ENCODE results near the gene VAV2.

Gene VAV2

DNA sequence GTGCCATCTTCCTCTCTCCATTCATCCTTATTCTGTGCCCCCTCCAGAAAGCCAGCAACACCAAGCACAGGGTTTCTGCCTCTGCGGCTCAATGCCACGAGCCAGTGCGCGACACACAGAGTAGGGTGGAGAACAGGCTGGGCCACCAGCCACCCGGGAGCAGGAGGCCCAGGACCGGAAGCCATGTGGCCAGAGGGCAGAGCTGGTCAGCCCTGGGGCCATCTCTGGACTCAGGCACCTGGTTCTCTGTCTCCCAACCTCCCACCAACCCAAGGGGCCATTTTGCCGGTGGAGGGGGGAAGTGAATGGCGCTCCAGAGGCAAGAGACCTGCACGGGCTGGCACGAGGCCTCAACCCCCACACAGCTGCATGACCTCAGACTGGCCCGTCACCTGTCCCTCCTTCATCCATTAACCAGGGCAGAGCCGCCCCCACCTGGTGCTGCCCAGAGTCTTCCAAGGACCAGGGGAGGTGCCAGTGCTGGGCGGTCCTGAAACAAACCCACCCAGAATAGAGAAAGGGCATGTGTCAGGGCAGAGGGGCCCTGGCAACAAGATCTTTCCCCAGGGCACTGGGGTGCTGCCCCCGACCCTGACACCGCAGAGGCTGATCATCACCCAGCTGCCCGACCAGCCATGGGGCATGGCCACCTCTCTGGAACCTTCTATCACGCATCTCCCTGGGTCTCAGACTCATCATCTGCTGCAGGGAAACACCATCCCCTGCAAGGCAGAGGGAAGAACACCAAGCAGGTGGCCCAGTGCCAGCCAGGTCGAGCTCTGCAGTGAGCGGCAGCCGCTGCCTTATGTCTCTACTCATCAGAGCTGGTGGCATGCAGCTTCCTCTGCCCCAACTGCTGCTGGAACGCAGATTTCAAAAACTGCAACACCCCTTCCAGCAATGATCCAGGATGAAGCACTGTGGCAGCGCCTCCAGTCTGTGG lies 11.9 kb downstream of the VAV2 start:
- no peak for DNase-seq

DNA sequence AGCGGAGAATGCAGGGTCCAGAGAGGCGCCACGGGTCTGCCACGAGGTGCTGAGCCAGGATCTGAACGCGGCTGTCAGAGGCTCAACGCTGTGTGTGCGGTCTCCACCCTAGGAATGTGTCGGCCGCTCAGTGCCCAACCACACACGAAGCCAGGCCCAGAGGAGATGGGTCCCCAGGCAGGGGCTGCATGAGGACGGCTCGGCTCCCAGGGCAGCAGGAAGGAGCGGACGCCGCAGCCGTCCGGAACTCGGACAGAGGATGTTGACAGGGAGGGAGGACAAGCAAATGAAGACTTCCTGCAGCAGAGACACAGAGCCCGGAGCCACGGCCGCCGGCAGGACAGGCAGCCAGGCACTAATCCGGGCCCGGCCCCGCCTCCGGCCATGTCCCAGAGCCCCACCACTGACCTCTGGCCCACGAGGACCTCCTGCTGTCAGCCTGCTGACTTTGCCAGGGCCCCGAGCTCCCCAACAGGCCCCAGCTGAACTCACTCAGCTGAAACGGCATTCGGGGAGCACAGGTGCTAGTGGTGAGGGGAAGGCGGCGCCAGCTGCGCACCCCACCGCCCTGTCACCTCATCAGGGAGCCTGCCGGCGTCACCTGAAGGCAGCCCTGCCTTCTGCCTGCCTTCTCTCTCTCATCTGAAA lies 12.7 kb downstream of the VAV2 start:
- no peak for DNase-seq

DNA sequence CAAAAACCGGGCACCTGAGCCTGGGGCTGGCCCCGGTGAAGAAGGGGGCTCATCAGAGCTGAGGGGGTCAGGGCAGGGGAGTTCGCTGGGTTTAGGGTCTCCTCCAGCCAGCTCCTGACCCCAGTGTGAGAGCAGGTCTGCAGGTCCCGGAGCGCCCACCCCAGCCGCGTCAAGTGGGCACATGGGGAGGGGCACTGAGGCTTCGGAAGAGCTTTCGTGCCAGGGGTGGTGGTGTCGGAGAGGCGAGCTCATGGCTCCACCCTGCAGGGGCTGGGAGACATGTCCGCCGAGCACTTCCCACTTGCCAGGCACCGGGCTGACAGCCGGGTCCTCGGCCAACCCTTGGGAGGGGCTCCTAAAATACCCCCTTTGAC lies 13.2 kb downstream of the VAV2 start:
- no peak for DNase-seq

DNA sequence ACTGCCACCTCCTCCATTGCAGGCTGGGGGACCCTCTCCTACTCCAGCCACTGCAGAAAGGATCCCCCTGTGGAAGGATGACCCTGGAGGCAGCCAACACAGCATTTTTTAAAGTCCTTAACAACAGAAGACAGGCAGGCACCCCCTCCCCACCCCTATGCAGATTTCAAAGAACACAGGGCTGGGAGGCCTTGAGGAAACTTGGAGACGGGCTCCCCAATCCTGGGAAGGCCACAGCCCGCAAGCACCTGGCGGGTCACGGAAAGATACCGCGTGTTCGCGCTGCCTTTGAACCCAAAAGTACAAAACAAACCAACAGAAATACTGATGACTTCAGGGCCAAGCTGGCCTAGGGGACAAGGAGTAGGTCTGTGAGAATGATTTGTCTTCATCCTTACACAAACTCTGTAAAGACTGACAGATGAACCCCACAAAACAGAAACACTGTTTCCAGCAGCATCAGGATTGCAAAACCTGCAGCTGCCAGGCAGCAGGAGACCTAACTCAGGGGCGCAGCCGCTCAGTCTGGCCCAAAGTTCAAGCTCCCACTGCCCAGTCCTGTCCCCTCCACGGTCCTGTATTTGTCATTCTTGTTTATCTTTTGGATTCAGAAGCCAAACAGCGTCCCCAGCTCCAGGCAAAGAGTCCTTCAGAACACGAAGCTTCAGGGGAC lies 13.8 kb downstream of the VAV2 start:
- DNase-seq, result no peak

DNA sequence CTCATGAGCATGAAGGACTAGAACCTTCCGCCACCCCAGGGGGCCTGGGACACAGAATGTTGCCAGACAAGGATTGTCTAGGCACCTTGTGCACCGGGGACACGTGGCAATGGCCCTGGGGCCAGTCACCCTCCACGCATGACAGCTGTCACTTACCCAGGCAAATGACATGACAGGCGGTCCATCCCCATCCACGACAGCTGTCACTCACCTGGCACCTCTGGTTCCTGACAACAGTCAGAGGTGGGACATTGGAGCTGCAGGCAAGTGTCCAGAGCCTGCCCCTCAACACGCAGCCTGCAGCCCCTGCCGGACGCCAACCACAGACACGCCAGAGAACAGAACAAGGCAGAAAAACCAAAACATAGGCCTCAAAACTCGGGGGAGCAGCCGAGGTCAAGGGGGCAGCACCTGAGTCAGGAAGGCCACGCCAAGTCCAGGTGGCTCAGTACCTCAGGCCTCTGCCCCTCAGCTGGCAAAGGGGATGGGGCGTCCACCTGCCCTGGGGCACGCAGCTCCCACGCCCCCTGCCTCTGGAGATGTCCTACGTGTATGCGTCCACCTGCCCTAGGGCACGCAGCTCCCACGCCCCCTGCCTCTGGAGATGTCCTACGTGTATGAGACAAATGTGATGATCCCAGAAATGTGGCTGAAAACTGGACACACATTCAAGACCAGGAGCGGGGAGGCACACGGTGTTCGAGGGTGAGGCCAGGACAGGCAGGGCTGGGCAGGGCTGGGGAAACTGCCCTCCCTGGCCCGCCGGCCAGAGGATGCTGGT lies 14.5 kb downstream of the VAV2 start:
- no peak for DNase-seq

DNA sequence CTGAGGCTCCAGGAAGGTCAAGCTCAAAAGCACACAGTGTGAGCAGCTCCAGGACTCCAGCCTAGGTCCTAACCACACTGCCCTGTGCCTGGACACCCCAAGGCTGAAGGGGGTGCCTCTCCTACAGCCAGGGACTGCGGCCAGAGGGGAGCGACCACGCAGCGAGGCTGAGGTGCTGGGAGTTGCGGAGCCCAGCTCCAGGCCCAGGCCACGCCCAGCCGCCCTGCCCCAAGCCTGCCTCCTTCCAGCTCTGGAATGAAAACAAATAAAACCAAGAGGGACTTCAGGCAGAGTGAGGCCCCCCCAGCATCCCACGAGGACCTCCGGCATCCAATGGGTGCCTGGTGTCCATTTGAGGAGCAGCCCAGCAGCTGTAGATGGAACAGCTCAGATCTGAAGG lies 15.2 kb downstream of the VAV2 start:
- no peak for DNase-seq

DNA sequence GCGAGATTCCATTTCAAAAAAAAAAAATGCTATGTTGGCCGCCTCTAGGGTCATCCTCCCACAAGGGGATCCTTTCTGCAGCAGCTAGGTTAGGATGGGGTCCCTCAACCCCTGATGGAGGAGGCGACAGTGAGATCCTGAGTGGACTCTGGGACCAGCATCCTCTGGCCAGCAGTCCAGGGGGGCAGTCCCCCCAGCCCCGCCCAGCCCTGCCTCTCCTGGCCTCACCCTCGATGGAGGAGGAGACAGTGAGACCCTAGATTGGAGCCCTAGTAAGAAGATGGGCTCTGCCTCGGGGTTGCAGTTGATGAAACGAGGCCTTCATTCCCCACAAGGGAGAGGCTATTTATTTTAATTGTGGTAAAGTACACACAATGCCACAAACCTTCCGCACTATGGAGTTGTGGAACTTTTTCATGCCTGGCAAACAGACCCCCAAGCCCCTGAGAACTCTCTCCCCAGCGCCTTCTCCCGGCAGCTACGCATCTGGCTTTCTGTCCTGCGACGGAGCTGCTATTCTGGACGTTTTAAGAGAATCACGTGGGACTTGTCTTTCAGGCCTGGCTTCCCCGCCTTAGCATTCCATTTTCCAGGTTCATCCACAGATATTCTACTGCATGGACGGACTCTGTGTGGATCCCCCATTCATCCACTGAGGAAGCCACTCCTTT lies 15.8 kb downstream of the VAV2 start:
- DNase-seq, result no peak

DNA sequence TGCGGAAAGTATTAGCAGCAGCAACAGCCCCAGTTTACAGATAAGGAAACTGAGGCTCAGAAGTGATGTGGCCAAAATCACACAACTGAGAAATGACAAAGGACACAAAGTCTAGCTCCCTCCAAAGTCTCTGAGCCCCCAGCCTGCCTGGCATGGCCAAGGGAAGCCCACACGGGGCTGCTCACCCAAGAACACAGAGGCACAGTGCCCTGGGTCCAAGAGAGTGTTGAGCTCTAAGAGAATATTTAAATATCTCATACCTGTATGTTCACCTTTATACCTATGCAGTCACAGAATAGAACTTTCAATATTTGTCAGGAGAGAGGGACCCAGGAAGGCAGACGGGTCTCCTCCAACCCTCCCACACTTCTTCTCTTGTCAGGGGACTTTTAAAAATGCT lies 16.6 kb downstream of the VAV2 start:
- no peak for DNase-seq

DNA sequence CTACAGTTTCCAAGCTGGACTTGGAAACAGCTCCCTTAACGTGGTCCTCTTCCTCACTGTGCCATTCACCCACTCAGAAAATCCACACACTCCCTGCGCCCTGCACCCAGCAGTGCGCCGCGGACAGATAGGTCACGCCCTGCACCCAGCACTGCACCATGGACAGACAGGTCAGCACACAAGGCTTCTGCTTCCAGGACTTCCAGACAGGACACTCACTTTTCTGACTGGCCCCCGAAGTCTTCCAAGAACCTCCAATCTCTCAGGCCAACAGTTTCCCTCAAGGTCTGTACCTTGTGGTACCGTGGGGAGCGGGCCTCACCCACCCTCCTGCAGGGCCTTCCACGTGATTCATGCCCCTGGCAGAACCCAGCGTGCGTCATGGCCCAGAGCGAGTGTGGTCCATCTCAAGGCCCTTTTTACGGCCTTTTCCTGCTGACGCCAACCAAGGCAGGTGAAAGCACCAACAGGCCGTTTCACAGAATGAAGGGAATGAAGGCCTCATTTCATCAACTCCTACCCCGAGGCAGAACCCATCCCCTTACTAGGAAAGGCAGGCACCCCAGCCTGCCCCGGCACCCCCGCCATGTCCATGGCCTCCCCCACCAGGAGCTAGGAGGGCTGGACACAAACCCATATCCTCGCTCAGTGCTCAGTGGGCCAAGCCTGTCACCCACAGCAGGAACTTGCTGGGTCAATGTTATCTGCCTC lies 17.3 kb downstream of the VAV2 start:
- DNase-seq, result no peak

DNA sequence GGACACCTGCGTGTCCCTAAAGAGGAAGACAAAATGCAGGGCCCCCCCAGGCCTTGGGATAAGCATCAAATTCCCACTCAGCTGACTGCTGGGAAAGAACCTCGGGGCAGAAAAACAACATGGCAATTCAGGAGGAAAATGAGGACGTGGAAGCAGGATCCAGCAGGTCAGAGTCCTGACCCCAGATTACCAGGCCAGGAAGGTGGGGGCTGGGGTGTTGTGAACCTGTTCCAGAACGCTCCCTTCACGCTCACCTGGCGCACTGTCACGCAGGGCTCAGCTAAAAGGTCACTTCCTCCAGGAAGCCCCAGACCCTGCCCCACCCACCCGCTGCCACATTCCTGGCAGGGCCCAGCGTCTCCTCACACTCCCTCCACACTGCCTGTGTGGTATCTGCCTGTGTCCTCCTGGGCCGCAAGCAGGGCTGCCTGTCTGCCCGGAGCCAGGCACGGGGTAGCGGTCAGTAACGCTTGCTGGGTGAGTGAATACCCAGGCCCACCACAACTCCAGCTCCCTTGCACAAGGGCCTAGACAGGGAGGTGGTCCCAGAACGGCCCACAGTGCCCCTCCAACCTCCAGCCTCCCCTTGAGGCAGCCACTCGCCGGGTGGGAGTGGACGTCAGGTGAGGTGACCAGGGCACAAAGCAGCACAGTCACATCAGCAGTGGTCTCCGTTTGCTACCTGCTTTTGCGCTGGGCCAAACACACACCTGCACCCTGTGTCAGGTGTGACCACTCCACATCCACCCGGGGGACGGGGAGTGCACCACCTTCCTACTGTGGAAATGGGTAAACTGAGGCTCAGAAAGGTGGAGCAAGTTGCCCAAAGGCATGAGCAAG lies 18.1 kb downstream of the VAV2 start:
- no peak for DNase-seq

DNA sequence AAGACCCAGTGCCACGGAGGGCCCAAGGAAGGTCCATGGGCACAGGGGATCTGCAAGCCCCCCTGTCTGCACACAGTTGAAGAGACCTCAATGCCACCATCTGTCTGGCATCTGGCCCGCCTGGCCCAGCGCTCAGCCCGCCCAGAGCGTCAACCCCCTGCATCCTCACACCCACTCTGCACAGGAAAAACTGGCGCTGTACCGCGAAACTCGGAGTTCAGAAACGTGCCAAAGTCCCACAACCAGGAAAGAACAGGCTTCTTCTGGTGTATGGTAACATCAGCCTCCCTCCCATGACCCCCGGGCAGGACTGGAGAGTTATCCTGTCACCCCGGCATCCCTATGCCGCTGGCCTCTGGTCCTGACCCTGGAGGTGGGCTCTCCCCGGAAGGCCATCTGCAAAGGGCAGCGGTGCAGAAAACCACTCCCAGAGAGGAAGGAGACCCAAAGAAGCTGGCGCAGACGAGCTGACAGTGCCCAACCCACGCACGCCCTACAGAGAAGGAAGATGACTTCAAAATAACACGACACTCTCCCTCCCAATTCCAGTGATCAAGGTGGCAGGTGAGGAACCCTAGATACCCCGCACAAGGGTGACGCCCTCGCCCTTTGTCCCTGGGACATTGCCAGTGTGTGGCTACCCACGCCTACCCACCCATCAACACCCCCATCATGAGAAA lies 18.9 kb downstream of the VAV2 start:
- no peak for DNase-seq

DNA sequence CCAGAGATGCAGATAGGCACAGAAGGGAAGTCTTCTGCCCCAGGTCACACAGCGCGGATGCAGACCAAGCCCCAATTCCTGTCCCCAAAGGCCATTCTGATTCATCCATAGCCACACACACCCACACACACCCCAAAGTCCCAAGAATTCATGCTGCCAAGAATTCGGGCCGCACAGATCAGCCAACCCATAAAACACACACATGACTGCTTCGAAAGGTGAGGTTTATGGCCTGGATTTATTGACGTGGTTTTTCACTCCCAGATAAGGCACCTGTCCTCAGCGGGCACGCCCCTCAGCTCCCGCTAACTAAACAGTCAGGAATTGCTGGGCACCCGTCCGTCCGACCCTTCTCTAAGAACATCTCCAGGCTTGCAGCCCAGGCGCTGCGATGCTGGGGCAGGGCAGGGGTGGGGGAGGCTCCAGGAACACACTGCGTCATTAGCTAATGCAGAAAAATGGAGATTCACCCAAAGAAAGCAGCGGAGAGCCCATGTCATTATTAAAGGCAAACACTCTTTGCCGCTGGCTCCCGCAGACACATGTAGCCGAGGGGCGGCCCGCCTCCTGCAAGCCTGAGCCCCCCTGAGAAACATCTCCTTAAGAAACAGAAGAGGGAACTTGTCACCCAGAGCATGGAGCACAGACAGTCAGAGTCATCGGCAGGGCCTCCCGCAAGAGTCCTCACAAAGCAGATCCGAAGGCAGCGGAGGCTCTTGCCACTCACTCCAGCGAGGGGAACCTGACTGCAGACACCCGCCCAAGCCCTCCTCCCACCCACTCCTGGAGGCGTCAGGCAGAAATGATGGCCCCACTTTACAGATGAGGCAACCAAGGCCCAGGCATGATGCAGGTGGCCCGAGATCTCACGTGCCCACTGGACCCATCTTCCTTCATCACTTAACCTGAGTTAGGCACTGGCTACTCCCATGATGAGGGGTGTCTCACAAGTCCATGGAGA lies 19.9 kb downstream of the VAV2 start:
- no peak for DNase-seq

DNA sequence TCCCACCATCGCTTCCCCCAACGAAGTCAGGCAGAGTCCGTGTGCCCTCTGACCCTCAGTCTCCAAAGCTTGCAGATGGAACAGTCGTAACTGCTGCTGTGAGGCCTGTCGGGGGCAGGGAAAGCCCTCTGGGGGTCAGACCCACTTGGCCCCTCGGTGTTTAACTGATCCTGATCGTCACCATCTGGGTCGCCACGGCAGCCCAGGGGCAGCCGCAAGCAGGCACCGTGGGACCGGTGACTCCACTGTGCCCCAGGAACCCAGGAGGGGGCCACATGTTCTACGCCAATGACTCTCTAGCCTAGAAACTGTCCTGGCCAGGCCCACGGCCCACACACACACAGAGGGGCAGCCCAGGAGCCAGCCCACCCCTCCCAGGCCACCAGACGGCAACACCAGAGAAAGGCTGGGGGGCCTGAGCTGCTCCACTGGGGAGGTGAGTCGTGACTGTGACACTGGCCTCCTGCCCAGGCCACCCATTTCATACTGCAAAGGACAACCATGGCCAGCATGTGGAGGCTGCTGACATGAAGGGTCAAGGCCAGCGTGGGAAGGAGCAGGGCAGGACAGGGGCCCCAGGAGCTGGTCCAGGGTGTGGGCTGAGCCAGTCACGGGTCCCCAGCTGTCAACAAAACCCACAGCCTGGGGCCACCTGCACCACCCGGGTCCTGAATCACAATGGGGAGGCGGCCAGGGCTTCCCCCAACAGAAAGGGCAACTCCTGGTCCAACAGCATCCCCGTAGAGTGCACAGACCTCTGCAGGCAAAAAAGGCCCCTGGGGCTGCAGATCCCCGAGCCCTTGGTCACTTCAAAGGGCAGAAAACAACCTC lies 20.8 kb downstream of the VAV2 start:
- DNase-seq, result no peak

DNA sequence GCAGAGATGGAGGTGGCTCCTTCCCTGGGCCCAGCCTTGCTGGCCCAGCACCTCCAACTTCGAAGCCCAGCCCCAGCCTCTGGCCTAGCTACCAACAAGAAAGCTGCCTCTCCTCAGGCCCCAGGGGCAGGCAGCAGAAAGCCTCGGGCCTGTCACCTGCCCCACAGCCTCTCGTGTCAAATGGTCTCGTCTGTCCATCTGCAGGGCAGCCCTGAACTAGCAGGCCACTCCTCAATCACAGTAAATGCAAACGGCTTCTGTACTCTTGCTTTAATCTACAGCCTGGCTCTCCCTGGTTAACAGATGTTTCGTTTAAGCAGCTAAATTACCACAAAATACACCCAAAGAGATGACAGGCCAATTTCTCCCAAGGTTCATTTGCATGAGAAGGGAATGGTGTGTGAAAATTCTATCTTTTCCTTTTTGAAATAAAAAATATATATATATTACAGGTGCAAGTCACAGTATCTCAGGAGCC lies 21.5 kb downstream of the VAV2 start:
- no peak for DNase-seq

DNA sequence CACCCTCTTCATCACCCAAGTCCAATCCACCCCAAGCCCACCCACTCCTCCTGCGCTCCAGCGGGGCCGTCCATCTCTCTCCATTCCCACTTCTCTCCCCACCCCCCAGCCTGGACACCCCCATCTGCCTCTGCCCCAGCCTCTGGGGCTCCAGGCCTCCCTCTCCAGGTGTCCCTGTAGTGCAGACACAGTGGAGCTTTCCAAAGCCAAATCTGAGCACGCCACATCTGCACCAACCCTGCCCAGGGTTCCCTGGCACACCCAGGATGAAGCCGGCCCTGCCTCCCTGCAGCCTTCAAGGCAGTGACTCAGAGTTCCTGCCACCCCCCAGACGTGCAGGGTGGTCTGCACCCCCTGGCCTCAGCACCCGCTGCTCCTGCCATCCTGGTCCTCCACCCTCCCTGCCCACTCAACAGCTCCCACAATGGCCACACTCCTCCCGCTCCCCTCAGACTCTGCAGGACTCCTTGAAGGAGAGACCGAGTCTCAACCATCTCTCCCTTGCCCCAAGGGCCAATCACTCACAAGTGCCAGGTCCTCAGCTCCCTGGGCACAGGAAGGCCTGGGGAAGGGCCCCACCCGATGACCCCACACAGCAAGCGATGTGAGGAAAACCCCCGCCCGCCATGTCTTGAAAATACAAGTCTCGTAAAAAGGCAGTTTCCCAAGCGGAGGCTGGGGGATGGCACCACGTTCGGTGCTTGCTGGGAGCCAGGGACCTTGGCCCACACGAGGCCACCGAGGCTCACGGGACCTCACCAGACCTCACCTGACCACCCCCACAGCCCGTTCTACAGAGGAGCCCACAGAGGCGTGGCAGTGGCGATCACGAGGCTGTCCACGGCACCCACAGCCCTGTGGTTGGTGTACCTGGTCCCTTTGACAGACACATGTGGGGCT lies 22.2 kb downstream of the VAV2 start:
- no peak for DNase-seq

DNA sequence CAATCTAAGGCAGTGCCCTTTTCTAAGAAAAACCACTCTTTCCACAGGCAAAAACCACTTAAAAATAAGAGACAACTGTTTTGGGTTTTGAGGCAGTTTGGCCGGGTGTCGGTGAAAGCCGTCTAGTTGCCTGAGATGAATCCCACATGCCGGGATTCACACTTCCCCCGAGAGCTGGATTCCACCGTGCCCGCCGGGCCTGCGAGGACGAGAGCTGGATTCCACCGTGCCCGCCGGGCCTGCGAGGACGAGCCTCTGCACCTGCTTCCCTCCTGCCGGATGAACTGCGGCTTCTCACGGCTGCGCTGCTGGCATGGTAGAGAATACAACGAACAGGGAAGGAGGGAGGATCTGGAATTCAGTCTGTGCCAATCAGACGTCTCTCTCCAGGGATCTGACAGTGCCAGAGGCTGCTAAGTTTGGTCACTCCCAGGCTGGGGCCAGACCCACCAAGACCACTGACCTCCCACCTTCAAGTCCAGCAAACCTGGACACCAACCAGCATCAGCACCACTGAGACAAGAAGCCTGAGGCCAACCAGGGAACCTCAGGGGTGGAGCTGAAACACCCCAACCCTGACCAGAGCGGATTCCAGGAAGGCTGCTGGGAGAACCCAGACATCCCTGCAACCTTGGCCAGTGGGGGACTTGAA lies 23.0 kb downstream of the VAV2 start:
- DNase-seq, result no peak

Measured in fibroblast of skin of abdomen (primary cell).